ENCODE results near the gene SUCNR1.

The SUCNR1 gene

GRCh38 chr3:151906751-151907150, 33.3 kb downstream of the SUCNR1 start:
- H3K27me3 ChIP-seq (ENCODE audit: insufficient read depth, low read length, poor library complexity) = no peaks in the 10 kb centered on the region
- no peak overlapping the region for H3K4me2 ChIP-seq (ENCODE audit: insufficient read depth, low read length)
- no peaks in the 10 kb centered on the region for H3K79me2 ChIP-seq (ENCODE audit: insufficient read depth, low read length)
- H3K9me3 ChIP-seq (ENCODE audit: insufficient read depth, low read length, severe bottlenecking) = no peaks in the 10 kb centered on the region
- H4K20me1 ChIP-seq (ENCODE audit: insufficient read depth, low read length) = no peaks in the 10 kb centered on the region
- ATAC-seq (ENCODE audit: insufficient read depth, low read depth) (no peak), DNase-seq (no peak)
- H3K4me1 ChIP-seq (ENCODE audit: insufficient read depth, low read length) = peaks cover 23% of the 10 kb centered on the region
- no peaks in the 10 kb centered on the region for H3K36me3 ChIP-seq (ENCODE audit: insufficient read depth, low read length)
- TF ChIP-seq EZH2 (IDR thresholded peaks at IDR 0.05; ENCODE audit: borderline replicate concordance, low read depth, low read length, severe bottlenecking) = no peak
- TF ChIP-seq, protein P1, sequence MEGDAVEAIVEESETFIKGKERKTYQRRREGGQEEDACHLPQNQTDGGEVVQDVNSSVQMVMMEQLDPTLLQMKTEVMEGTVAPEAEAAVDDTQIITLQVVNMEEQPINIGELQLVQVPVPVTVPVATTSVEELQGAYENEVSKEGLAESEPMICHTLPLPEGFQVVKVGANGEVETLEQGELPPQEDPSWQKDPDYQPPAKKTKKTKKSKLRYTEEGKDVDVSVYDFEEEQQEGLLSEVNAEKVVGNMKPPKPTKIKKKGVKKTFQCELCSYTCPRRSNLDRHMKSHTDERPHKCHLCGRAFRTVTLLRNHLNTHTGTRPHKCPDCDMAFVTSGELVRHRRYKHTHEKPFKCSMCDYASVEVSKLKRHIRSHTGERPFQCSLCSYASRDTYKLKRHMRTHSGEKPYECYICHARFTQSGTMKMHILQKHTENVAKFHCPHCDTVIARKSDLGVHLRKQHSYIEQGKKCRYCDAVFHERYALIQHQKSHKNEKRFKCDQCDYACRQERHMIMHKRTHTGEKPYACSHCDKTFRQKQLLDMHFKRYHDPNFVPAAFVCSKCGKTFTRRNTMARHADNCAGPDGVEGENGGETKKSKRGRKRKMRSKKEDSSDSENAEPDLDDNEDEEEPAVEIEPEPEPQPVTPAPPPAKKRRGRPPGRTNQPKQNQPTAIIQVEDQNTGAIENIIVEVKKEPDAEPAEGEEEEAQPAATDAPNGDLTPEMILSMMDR (IDR thresholded peaks at IDR 0.05; ENCODE audit: borderline replicate concordance, extremely low read depth, low read length, poor library complexity, severe bottlenecking) = no peak
- no peak overlapping the region for H3K4me3 ChIP-seq (ENCODE audit: low read depth in 1 of 2, low read length in 2 of 2)
- H3K27ac ChIP-seq (ENCODE audit: low read length) = no peak overlapping the region
- H2AFZ ChIP-seq (ENCODE audit: low read depth, low read length) = no peak overlapping the region
- no peak overlapping the region for H3K9ac ChIP-seq (ENCODE audit: low read depth, low read length)

GRCh38 chr3:151908399-151908798, 35.0 kb downstream of the SUCNR1 start:
- Histone ChIP-seq H3K4me1 (ENCODE audit: insufficient read depth, low read length) (peaks cover 12% of the 10 kb centered on the region), H3K4me2 (ENCODE audit: insufficient read depth, low read length) (no peak overlapping the region), H3K27ac (ENCODE audit: low read length) (no peak overlapping the region), H3K79me2 (ENCODE audit: insufficient read depth, low read length) (no peaks in the 10 kb centered on the region), H2AFZ (ENCODE audit: low read depth, low read length) (no peak overlapping the region), H3K9me3 (ENCODE audit: insufficient read depth, low read length, severe bottlenecking) (no peaks in the 10 kb centered on the region), H3K4me3 (ENCODE audit: low read depth in 1 of 2, low read length in 2 of 2) (no peak overlapping the region), H3K36me3 (ENCODE audit: insufficient read depth, low read length) (no peaks in the 10 kb centered on the region), H3K27me3 (ENCODE audit: insufficient read depth, low read length, poor library complexity) (no peaks in the 10 kb centered on the region), H3K9ac (ENCODE audit: low read depth, low read length) (no peak overlapping the region), H4K20me1 (ENCODE audit: insufficient read depth, low read length) (no peaks in the 10 kb centered on the region)
- ATAC-seq (ENCODE audit: insufficient read depth, low read depth) (no peak), DNase-seq (no peak)
- TF ChIP-seq EZH2 (IDR thresholded peaks at IDR 0.05; ENCODE audit: borderline replicate concordance, low read depth, low read length, severe bottlenecking) = no peak
- TF ChIP-seq, protein P1 (IDR thresholded peaks at IDR 0.05; ENCODE audit: borderline replicate concordance, extremely low read depth, low read length, poor library complexity, severe bottlenecking) = no peak

DNA sequence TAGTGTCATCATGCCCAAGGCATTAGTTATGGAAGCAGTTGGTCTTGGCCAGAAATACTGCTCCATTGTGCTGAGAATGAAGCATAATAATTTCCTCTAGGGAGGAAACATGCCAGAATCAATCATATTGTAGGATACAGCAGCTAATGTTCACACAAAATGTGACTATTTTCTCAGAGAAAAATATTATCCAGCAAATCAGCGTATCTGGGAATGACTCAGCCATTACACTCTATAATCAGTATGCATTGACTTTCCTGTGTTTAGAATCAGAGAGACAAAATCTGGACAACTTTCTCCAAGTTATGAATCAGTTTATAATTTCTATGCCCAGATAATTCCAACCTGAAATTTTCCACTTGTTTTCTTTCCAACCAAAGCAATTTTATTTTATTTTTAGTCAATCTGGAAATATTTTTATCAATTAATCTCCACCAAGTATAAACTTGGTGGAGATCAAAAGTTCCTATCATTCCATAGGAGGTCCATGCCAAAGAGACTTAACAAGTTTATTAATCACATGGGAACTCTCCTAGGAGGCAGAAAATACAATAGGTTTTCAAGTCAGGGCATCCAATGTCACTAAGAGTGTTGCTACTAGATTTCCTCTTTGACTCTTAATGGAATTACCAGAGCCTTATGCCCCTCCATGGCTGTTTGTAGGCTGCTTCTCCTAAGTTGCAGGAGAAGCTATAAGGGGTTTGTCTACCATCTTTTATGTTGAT, 36.4 kb downstream of the SUCNR1 start:
- H3K4me2 ChIP-seq (ENCODE audit: insufficient read depth, low read length) = no peak overlapping the region
- no peaks in the 10 kb centered on the region for H3K79me2 ChIP-seq (ENCODE audit: insufficient read depth, low read length)
- no peak for TF ChIP-seq EZH2 (IDR thresholded peaks at IDR 0.05; ENCODE audit: borderline replicate concordance, low read depth, low read length, severe bottlenecking)
- TF ChIP-seq, protein P1 (IDR thresholded peaks at IDR 0.05; ENCODE audit: borderline replicate concordance, extremely low read depth, low read length, poor library complexity, severe bottlenecking) = no peak
- no peaks in the 10 kb centered on the region for H3K9me3 ChIP-seq (ENCODE audit: insufficient read depth, low read length, severe bottlenecking)
- H3K9ac ChIP-seq (ENCODE audit: low read depth, low read length) = no peak overlapping the region
- DNase-seq (no peak), ATAC-seq (ENCODE audit: insufficient read depth, low read depth) (no peak)
- no peaks in the 10 kb centered on the region for H3K36me3 ChIP-seq (ENCODE audit: insufficient read depth, low read length)
- no peak overlapping the region for H3K4me3 ChIP-seq (ENCODE audit: low read depth in 1 of 2, low read length in 2 of 2)
- no peaks in the 10 kb centered on the region for H3K4me1 ChIP-seq (ENCODE audit: insufficient read depth, low read length)
- no peak overlapping the region for H2AFZ ChIP-seq (ENCODE audit: low read depth, low read length)
- H3K27ac ChIP-seq (ENCODE audit: low read length) = no peak overlapping the region
- no peaks in the 10 kb centered on the region for H3K27me3 ChIP-seq (ENCODE audit: insufficient read depth, low read length, poor library complexity)
- H4K20me1 ChIP-seq (ENCODE audit: insufficient read depth, low read length) = no peaks in the 10 kb centered on the region
